ENCODE data around the gene GREB1.

GREB1 gene

DNA sequence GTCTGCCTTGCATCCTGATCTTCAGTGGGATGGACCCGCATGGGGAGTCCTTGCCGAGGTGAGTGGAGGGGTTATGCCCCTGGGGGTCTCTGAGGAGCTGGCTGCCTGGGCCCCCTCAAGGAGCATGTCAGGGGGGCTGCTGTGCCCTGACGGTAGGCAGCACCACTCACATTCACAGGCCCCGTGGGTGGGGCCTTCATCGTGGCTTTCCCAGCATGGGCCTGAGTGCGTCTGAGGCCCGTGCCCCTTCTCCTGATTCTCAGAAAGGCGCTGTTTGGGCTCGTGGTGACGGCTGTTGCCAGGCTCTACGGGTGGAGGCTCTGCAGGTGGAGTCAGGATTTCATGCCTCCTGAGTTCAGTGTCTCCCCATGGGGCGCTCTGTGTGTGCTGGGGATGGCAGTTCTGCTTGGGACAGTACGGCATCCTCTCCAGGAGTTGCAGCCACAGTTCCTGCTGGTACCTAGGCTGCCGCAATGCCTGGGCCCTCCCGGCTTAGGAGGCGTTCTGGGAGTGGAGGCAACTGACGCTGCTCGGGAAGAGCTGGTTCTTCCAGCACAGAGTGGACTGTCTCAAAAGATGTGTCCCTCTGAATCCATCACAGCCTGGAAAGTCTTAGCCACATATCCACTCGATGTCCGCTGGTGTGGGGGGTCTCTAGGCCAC, 78.8 kb downstream of the GREB1 start:
- no peak for DNase-seq

DNA sequence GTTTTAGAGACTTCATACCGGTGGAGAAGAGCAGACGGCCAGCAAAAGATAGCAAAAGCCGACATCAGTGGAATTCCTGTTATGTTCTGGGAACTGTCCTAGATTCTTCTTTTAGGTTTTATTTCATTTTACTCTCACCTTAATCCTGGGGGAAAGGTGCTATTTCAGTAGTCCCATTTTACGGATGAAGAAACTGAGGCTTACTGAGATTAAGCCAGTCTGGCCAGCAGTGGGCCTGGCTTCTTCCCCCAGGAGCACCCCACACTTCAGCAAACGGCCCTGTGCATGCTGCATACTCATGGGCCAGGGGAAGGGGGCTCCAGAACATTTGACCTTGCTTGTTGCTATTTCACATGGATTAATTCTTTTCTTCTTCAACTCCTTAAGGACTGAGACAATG, 79.5 kb downstream of the GREB1 start:
- DNase-seq: no peak

DNA sequence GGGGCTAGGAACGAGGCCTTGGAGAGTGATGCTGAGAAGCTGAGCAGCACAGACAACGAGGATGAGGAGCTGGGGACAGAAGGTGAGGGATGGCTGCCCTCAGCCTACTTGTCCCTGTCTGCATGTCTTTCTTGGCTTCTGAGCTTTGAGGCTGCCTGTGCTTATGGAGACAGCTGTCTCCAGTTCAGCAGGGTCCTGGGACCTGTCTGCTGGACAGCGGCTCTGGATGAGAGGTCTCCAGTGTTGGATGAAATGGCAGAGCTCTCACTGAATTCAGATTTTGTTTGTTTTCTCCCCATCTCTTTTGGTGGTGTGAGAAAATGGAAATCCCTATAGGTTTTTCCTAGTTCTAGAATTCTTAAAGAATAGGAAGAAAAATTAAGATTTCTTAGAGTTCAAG, 81.4 kb downstream of the GREB1 start:
- DNase-seq: no peak

DNA sequence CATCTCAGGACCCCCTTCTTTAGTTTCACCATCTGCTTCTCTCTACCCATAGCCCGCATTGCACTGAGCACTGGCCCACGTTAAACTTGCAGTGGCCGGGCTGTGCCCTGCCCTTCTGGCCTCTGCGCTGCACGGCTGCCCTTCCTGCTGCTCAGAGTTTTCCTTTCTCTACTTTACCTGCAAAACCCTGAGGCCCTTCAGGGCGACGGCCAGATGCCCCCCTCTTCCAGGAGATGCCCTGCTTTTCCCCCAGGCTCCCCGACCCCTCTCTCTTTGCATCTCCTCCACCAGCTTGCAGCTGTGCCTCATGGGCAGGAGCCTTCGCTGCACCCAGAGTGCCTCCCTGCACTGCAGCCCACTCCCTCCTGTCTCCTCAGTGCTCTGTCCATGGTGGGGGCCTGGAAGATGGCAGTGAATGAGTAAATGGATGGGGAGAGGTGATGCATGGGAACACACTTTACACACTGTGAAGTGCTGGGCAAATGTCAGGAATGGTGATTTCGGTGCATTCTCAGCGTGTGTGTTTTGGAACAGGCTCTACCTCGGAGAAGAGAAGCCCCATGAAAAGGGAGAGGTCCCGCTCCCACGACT, 82.3 kb downstream of the GREB1 start:
- no peak for DNase-seq

DNA sequence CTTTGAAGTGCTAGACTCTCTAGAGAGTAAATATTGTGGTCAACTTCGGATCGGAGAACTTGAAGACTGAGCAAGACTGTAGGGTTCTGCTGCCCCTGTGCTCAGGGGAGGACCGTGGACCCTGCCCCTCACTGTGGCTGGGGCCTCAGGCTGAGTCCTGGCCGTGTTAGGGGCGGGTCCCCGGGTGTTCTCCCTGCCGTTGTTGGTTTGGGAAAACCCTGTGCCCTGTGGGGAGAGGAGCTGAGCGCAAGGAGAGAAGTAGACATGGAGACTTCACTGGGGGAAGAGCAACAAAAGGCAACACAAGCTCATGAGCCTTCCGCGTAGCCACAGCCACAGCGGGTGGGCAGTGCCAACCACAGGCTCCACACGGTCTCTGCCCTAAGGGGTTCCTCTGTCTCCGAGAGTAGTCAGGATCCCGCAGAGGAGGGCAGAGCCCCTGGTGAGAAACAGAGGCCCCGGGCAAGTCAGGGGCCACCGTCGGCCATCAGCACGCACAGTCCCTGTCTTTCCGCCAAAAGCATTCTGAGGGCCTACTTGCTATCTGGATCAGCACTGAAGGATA, 83.1 kb downstream of the GREB1 start:
- DNase-seq: no peak

DNA sequence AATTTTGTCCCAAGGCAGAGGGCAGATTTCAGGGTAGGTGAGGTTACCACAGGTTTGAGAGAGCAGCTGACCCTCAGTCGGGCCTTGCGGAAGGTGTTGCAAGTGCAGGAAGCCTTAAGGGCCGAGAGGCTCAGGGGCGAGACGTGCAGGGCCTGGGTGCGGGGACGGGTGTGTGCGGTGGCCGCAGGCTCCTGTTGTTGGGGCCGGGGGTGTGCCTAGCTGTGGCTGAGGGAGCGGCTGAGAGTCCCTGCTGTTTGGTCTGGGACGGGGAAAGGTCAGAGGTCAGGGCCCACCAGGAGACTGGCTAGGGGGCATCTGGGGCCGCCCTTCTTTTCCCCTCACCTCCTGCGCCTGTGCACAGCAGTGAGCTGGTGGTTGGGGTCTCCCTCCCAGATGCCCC, 83.7 kb downstream of the GREB1 start:
- DNase-seq: no peak

DNA sequence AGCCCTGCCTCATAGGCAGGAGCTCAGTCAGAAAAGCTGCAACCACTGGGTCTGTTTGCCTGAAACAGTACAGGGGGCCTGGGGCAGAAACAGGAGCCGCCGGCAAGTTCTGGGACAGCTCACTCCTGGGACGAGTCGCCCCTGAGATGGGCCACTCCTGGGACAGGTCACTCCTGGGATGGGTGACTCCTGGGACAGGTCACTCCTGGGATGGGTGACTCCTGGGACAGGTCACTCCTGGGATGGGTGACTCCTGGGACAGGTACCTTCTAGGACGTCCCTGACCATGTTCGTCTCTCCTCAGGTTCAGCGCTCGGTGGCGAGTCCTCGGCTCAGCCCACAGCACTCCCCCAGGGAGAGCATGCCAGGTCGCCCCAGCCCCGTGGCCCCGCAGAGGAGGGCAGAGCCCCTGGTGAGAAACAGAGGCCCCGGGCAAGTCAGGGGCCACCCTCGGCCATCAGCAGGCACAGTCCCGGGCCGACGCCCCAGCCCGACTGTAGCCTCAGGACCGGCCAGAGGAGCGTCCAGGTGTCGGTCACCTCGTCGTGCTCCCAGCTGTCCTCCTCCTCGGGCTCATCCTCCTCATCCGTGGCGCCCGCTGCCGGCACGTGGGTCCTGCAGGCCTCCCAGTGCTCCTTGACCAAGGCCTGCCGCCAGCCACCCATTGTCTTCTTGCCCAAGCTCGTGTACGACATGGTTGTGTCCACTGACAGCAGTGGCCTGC, 84.3 kb downstream of the GREB1 start:
- DNase-seq: no peak

DNA sequence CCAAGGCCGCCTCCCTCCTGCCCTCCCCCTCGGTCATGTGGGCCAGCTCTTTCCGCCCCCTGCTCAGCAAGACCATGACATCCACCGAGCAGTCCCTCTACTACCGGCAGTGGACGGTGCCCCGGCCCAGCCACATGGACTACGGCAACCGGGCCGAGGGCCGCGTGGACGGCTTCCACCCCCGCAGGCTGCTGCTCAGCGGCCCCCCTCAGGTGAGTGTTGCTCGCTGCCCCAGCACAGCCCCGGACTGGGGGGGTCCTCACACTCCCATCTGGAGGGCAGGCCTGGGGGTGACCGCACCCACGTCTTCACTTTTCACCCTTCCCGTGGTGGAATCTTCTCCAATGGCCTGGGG, 84.8 kb downstream of the GREB1 start:
- no peak for DNase-seq

DNA sequence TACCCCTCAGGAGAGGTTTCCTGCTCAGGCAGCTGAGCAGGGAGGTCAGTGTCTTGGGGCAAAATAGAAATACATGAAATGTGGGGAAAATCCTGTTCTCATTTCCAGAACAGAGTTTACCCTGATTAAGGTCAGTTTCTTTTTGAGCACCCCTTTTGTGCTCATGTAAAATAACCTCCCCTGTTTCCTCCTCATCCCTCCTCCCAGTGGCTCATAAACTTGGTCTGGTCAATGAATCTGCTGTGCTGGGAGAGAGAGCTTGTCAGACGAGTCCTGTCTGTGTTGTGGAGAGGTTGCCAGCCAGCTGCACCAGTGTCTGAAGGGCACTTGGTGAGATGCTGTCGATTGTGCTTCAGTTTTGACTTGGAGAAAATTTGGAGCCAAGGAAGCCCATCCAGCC, 87.6 kb downstream of the GREB1 start:
- DNase-seq: no peak

DNA sequence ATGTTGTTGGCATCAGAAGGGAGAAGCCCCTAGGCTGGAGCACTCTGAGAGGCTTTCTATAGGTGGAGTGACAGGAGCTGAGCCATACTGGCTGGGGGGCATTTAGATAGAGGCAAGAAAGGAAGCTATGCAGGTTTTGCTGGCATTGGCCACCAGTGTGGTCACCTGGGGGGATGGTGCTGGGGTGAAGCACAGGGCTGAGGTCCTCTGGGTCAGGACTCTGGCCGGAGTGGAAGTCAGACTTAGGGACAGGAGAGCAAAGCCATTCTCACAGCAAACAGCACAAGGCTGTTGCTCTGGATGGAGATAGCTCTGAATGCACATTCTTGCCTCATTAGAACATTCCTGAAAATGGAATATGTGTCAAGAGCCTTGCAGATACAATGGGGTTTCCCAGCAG, 88.8 kb downstream of the GREB1 start:
- no peak for DNase-seq

DNA sequence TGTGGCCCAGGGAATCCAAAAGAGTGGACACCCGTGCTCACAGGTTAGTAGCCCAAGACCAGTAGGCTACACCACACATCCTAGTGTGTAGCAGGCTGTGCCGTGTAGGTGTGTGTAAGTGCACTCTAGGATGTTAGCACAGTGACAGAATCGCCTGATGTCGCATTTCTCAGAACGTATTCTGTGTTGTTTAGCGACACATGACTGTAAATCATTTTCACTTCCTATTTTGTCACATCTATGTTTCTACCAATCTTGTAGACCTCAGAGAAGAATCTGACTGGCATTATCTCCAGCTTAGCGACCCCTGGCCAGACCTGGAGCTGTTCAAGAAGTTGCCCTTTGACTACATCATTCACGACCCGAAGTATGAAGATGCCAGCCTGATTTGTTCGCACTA, 91.0 kb downstream of the GREB1 start:
- DNase-seq: no peak

DNA sequence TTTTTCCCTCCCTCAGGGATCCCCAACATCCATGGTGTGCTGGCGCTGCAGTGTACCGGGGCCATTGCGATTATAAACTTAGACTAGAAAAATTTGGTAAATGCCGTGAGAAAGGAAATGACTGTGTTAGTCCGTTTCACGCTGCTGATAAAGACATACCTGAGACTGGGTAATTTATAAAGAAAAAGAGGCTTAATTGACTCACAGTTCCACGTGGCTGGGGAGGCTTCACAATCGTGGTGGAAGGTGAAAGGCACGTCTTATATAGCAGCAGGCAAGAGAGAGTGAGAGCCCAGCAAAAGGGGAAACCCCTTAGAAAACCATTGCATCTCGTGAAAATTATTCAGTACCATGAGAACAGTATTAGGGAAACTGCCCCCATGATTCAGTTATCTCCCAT, 91.8 kb downstream of the GREB1 start:
- DNase-seq: no peak

DNA sequence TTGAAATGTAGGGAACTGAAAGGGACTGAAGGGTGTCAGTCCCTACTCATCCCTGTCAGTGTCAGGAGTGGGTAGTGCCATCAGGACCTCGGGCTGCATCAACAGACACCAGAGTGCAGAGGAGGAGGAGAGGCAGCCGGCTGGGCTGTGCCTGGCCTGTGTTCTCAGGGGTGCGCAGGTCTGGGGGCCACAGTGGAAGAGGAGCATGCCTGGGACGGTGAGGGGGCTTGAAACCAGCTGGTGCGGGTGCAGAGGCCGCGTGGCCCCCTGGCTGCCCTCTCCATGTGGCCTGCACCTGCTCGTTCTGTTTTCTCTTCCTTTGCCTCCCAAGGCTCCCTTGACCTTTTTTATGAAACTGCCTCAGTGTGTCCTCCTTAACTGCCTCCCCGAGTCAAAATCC, 94.8 kb downstream of the GREB1 start:
- DNase-seq: no peak

DNA sequence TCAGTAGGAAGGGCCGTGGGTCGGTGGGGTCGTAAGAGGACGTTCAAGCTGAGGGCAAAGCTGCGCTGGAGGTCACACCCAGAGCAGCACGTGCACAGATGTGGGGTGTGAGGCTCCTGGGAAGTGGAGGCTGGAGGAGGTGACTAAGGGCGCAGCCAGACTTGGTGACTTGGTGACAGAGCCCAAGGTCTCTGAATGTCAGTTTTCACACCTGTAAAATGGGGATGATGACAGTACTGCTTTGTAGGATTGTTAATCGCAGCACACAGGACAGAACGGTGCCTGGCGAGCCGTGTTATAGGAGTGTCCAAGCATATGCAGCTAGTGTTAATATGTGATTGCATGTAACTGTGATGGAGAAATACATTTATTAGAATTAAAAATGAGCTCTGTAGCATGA, 95.4 kb downstream of the GREB1 start:
- no peak for DNase-seq

DNA sequence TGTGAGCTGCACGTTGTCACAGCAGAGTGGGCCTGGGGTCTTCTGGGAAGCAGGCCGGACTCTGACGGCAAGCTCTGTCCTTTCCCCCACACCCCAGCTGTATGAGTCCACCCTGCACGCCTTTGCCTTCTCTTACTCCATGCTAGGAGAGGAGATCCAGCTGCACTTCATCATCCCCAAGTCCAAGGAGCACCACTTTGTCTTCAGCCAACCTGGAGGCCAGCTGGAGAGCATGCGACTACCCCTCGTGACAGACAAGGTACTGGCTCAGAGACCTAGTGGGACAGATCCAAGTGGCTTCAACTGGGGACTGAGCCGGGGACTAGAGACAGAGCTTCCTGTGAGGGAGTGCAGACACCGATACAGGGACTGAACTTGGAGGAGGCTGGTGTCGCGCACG, 96.0 kb downstream of the GREB1 start:
- no peak for DNase-seq

DNA sequence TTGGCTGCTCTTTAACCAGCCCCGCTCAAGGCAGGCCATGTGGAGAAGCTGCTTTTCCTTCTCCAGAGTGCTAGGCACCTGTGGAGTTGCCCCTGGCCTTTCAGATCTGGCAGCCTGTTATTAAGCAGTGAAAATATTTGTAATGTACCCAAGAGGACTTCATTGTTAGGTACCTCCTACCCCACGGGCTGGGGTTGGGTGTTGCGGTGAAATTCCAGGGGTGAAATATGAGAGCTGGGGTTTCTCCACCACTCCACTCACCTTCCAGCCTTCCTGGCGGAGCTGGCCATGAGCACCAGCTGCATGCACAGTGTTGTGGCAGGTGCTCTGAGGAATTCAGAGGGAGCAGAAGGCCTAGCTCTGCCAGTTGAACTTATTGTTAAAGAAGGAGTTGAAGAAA, 97.0 kb downstream of the GREB1 start:
- no peak for DNase-seq

DNA sequence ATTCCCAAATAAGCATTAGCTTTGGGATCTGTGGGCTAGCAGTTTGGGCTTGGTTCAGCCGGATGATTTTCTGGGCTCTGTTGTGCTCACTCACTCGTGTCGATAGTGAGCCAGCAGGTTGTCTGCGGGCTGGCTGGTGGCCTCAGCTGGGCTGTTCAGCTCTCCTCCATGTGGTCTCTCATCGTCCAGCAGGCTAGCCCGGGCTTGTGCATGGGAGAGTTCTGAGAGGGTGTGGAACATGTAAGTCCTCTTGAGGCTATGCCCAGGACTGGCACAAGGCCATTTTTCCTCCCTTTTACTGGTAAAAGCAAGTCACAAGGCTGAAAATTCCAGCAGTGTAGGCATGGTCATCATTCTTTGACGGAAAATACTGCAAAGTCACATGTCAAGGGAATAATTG, 97.6 kb downstream of the GREB1 start:
- DNase-seq: no peak

DNA sequence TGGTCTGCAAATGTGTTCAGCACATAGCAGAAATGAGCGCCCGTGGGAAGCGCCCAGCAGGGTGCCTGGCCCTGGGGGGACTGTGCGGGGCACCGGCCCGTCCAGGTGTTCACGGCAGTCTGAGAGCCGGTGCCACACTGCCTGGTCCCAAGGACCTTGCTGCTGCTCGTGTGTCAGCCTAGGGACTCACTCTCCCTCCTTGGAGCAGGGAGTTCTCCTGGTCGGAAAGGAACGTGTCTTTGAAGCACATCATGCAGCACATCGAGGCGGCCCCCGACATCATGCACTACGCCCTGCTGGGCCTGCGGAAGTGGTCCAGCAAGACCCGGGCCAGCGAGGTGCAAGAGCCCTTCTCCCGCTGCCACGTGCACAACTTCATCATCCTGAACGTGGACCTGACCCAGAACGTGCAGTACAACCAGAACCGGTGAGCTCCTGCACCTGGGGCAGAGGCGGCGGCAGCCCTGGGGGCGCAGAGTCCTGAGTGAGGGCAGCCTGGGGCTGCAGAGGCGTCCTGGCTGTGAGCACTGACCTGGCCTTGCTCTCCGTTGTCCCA, 100.2 kb downstream of the GREB1 start:
- no peak for DNase-seq

DNA sequence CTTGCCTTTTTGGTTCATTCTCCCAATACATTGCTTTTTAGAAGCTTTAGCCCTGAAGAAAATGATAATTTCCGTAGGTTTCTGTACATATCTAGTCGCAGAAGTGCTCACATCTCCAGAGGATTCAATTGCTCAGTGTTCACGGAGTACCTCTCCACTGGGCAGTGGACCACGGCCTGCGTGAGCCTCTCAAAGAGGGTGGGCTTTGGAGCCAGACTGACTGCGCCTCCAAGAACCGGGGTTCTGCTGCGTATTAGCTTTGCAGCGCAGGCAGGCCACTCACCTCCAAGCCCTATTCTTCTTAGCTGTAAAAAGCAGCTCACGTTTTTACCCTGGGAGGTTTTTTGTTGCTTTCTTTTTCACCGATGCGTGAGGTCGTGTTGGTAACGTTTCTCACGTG, 100.7 kb downstream of the GREB1 start:
- DNase-seq: no peak

DNA sequence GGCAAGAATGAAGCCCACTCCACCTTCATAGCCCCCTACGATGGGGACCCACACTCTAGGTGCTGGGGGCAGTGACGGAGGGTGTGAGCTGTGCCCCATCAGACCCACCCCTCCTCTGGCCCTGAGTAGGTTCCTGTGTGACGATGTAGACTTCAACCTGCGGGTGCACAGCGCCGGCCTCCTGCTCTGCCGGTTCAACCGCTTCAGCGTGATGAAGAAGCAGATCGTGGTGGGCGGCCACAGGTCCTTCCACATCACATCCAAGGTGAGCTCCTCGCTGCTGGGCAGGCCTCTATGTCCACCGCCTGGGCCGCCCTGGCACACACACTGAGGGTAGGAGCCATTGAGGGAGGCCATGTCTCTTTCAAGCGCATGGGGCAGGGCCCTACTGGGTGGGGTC, 101.3 kb downstream of the GREB1 start:
- no peak for DNase-seq

DNA sequence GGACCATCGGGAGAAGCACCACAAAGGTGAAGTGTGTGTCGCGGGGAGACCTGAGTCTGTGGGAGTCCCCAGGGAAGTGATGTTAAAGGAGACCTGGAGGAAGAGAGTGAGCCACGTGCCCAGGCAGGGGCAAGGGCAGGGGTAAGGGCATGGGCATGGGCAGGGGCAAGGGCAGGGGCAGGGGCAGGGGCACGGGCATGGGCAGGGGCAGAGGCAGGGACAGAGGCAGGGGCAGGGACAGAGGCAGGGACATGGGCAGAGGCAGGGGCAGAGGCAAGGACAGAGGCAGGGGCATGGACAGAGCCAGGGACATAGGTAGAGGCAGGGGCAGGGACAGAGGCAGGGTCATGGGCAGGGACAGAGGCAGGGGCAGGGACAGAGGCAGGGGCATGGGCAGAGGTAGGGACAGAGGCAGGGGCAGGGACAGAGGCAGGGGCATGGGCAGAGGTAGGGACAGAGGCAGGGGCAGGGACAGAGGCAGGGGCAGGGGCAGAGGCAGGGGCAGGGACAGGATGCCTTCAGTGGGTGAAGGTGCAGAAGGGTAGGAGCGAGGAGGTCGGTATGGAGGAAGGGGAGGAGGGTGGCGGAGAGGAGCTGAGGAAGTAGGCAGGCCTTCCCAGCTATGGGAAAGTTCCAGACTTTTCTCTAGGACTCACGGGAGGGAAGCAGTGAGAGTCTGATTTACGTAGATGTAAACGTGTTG, 102.9 kb downstream of the GREB1 start:
- no peak for DNase-seq

DNA sequence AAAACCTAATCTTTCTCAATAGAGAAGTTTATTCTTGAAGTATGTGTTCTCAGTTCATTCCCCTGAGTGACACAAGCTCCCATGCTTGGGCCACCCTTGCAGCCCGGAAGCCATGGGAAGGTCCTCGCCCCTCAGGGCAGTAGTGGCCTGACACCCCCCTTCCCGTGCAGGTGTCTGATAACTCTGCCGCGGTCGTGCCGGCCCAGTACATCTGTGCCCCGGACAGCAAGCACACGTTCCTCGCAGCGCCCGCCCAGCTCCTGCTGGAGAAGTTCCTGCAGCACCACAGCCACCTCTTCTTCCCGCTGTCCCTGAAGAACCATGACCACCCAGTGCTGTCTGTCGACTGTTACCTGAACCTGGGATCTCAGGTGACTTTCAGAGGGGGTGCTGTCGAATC, 103.7 kb downstream of the GREB1 start:
- no peak for DNase-seq

DNA sequence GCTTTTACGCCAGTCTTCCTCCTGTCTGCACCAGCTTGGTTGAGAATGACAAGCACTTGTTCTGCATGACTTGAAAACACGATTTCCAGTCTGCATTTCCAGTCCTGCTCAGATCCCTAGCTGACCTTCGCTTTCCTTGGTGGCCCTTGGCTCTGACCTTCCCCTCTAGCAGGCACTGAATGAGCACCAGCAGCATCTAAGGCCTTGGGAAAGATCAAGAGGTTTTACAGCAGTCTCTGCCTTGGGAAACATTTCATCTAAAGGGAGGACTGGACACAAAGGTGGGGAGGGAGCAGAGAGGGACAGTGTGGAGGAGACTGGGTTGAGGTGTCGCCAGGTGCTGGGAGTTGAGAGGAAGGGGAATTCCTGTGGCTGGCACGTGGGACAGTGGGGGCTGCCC, 105.7 kb downstream of the GREB1 start:
- DNase-seq: no peak

DNA sequence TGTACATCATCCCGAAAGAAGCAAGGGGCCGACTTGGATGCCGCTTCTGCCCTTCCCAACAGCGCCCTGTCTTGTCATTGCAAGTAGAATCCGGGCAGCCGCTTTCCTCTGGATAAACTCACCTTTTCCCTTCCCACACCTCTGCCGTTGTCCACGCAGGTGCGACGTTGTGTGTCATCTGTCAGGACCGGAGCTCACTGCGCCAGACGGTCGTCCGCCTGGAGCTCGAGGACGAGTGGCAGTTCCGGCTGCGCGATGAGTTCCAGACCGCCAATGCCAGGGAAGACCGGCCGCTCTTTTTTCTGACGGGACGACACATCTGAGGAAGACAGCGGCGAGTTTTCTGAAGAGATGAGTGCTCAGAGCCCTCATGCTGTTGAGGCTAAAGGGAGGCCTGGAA, 106.3 kb downstream of the GREB1 start:
- no peak for DNase-seq
